ENCODE results near the gene OSBPL1A.

The OSBPL1A gene

DNA sequence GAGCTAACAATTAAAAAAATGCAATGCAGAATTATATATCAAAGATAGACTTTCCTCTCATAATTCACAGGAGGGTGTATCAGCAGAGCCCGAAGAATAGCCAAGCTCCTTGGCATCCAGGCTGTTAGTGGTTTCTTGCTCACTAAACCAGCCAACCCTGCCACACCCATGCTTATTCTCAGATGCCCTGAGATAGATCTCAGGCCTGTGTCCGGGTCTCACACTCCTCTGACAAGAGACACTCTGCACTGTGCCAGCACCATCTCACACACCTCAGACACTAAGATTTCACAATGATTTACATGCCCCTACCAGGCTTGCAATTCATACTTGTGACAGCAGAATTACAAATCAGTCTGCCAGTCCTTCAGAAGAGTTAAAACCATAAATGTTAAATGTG, 64.5 kb downstream of the OSBPL1A start:
- no peak for ATAC-seq

DNA sequence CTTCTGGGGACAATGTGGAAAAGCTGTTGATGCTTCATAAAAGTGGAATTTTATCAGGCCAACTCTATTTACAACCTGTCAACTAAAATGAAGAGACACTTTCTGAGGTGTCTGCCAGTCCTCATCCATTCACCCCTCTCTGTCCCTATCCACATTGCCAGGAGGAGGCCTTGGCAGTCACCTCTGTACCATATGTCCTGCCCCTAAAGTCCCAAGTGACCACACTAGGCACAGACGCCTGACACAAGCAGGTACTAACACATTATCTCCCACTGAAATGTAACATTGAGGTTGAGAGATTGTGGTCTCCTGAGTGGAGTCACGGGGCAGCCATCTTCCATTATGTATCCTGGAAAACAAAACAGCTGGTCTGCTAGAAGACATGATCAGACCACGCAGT, 71.4 kb downstream of the OSBPL1A start:
- ATAC-seq, result no peak

DNA sequence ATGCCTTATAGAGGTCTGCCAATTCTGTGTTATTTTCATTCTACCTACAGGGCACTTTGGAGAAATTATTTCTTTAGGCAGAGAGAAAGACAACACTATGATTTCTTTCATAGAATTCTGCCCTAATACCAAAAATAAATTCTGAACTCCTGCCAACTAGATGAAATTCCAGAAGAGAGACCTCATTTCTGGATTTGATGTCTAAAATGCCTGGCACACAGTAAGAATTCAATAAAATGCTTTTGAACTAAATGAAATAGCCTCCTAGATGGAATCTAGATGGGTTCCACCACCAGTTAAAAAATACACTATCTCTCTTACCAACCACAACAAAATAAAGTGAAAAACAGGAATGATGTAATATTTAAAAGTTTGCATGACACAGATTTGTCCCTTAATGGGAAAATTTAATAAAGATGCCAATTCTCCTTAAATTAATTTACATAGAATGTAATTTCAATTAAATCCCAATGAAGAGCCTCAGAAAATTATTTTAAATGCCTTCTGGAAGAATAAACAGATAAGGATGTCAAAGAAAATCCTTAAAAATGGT, 75.0 kb downstream of the OSBPL1A start:
- ATAC-seq, result no peak

DNA sequence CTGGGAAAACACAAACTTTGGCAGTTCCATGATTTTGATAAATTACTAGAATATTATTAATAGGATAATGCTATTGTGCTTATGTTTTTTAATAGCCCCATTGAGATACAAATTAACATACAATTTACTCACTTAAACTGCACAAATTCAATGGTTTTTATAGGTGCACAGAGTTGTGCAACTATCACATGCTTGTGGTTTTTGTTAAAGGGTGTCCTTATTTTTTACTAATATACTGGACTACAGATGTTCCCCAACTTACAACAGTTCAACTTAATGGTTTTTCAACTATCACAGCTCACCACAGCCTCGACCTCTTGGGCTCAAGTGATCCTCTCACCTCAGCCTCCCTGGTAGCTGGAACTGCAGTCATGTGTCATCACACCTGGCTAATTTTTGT, 76.6 kb downstream of the OSBPL1A start:
- ATAC-seq, result no peak

DNA sequence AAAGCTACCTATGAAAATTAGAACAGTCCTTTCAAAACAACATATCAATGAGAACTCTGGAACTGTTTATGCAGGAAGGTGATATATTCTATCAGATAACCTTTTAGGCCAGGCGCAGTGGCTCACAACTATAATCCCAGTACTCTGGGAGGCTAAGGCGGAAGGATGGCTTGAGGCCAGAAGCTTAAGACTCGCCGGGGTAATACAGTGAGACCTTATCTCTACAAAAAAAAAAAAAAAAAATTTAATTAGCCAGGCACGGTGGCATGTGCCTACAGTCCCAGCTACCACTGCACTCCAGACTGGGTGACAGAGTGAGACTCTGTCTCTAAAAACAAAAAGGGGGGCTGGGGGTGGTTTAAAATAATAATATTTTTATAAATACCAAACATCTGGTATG, 77.9 kb downstream of the OSBPL1A start:
- no peak for ATAC-seq

DNA sequence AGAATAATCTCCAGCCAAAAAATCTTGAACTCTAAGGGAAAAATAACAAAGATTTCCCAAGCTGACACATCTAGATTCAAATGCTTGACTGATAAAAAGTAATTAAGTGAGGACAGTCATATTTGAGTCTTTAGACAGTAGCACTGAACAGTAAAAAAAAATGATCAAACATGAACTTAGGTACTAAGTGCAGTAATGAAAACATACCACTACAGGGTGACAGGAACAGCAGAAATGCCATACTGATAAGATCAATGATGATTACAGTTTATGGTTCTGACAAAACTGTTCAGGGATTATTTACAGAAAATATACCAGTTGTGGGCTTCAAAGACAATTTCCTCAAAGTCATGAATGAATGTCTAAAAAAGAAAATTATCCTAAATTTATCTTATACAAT, 80.3 kb downstream of the OSBPL1A start:
- no peak for ATAC-seq

DNA sequence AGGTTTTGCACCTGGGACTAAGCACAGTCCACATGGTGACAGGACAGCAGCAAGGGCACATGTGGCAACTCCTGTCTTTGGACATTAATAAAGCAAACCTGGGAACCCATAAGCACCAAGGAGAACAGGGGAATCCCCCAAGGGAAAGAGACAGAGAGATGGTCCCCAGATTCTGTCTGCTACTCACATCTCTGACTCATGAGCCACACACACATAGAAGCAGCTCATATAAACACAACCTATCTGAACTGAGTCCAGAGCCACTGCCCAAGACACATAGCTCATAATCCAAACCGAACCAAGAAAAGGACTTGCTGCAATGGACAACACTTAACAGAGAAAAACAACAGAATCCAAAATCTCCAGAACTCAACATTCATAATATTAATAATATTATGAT, 82.5 kb downstream of the OSBPL1A start:
- no peak for ATAC-seq

DNA sequence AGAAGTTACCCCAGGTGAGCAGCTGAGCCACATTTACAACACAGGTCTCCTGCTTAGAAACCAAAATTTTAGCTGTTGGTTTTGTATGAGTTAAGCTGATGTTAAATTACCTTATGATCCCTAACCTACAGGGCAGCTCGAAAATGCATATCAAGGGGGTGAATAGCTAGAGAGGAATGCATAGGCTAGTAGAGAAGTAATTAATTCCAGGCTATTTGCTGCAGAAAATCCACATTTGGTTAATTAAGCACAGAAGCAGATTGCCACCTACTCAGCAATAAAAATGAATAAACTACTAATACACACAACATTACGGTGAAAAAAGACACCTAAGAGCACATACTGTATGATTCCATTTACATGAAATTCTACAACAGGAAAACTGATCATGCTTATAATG, 91.4 kb downstream of the OSBPL1A start:
- no peak for ATAC-seq

DNA sequence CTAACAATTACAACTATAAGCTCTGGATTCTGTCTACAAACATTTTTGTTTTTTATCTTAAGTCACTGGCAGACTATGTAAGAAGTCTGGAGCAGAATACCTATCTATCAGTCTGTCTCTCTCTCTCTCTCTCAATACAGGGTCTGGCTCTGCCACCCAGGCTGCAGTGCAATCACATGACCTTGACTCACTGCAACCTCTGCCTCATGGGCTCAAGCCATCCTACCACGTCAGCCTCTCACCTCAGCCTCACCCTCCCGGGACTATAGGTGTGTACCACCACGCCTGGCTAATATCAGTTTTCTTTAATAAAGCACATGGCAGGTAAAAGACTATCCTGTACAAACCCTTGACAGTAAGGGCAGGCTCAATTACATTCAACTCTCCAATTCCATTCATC, 96.9 kb downstream of the OSBPL1A start:
- ATAC-seq, result no peak

DNA sequence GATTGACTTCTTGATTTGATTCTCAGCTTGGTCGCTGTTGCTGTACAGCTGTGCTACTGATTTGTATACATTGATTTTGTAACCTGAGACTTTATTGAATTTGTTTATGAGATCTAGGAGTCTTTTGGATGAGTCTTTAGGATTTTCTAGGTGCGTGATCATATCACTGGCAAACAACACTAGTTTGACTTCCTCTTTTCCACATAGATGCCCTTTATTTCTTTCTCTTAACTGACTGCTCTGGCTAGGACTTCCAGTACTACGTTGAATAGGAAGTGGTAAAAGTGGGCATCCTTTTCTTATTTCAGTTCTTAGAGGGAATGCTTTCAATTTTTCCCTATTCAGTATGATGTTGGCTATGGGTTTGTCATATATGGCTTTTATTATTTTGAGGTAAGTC, 101.3 kb downstream of the OSBPL1A start:
- no peak for ATAC-seq

DNA sequence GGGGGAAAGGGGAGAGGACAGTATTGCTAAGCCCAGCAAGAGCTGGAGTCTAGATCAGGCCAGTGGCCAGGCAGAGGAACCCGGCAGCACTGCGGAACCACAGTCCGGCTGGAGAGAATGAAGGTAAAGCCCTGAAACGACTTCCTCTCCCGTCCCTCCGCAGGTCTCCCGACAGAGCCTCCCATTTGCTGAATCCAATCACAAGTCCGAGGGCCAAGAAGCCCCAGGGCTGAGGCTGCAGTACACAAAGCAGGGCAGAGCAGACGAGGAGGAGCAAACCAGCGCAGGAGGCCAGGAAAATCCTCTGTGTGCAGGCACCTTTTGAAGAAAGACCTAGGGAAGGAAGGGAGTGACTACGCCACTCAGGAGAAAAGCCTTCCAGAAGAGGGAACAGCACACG, 104.4 kb downstream of the OSBPL1A start:
- ATAC-seq, result no peak

DNA sequence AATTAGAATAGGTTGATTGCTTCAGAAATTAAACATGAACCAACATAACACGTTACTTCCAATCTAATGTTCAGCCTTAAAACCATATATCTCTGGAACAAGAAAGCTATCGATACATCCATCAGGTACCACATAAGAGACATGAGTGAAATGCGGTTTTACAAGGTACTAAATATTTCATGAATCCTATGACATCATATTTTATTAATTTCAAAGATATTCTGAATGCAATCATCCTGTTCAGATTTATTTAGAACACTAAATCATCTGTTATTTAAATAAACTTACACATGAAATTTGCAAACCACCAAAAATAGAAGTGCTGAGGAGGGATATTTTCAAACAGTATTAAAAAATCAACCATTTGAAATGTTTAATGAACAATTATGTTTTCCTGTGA, 119.0 kb downstream of the OSBPL1A start:
- no peak for ATAC-seq

DNA sequence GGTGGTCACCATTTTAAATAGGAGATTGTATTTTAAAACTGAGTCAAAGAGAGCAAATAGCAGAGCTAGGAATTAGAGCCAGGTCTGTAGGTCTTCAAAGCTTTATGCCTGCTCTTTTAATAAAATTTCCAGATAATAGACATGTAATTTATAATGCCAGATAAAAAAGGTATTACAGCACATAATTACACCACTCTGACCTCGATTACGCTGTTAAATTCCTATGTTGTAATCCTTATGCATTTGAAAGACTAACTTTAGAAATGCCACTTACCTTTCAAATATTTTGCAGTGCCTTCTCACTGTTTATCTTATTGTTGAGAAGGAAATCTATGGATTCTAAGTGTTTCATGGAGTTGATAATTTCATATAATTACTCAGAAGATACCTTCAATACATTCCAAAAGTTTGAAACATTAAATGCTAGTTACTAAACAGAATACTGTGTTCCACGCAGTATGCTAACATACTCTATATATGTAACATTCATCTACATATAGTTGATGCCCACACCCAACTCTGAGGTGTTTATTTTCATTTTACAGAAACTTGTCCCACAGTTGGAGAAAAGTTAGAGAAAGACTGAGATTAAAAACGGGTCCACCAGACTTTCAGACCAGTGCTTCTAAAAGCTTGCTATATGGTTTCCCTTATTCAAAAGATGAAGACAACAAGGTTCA, 120.0 kb downstream of the OSBPL1A start:
- no peak for ATAC-seq

DNA sequence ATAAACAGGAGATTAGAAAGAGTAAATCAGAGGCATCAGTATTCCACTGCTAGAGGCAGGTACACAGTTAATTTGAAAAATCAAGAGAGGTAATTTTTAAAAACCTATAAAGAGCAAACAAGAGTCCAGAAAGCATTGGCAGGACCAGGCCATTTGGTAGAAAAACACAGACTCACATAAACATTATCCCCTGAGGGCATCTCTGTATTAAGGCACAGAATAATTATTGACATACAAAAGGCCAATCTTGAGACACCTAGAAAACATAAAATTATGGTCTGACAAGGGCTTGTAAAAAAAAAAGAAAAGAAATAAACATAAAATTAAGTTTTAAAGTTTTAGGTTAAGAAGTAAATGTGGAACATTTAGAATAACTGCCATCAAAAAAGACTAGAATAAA, 120.6 kb downstream of the OSBPL1A start:
- ATAC-seq, result no peak

DNA sequence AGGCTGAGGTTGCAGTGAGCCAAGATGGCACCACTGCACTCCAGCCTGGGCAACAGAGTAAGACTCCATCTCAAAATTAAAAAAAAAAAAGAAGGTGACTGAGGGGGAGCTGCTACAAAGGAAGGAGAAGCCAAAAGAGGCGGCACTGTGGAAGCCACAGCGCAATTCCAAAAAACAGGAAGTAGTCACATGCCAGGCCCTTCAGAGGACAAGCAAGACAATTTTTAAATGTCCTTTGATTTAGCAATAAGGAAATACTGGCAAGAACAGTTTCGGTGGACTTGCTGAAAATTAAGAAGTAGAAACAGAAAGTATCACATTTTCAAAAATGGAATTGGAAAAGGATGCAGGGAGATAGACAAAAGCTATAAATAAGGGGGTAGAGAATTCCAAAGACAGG, 122.8 kb downstream of the OSBPL1A start:
- ATAC-seq, result no peak

DNA sequence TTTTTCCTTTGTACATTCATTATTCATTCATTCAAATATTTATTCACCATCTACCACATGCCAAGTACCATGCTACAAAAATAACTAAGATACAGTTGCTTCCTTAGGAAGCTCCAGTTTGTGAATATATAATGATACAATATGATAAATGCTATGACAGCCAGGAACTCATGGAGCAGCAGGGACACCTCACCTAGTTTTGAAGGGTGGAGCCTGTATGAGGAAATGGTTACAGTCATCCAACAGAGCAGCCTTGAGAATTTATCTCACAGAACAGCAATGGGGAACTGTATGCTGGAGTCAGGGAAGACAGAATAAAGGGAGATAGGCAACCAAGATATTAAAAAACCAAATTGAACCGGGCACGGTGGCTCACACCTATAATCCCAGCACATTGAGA, 124.0 kb downstream of the OSBPL1A start:
- ATAC-seq, result no peak

DNA sequence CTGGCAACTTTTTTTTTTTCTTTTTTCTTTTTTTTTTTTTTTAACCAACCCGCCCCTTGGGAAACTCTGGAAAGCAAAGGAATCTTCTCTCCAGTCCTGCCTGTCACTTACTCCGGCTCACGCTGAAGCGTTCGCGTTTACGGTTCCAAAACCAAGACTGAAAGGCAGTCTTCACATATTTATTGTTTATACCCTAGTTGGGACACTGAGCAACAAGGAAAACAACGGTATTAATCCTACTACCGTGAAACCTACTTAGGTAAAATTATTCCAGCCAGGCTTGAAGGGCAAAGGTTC, 125.4 kb downstream of the OSBPL1A start:
- no peak for ATAC-seq

DNA sequence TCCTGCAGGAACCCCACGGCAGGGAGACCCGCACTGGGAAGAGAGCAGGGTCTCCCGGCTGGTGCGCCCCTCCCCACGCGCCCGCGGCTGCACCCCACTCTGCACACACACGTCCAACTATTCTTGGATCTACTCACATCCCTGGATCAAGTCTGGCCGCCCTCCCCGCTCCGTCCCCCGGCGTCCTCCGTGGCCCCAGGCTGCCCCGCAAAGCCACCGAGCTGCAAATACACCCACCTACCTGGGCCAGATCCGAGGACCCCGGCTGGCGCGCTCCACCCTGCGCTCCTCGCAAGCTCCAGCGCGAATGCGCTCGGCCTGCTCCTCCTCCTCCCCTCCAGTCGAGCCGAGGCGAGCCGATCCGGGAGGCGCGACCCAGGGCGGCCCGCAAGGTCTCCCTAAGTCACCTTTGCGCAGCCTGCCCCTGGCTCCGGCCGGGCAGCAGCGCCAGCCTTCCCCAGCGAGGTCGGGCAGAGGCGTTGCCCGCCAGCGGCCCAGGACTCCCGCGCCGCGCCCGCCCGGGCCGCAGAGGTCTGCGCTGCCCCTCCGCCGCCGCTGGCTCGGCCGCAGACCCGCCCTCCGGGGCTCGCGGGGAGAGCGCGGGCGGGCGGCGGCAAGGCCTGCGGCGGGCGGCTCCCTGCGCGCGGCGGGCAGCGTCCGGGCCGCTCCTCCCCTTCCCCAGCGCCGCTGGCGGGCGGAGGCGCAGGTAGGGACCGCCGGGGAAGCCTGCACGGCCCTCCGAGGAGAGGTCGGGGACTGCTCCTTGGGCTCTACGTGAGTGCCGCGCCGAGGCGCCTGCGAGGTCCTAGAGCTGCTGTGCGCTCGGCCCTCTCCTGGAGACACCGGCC, 126.0 kb downstream of the OSBPL1A start:
- ATAC-seq, result peak in 1 of 2 donors; percentile 45

DNA sequence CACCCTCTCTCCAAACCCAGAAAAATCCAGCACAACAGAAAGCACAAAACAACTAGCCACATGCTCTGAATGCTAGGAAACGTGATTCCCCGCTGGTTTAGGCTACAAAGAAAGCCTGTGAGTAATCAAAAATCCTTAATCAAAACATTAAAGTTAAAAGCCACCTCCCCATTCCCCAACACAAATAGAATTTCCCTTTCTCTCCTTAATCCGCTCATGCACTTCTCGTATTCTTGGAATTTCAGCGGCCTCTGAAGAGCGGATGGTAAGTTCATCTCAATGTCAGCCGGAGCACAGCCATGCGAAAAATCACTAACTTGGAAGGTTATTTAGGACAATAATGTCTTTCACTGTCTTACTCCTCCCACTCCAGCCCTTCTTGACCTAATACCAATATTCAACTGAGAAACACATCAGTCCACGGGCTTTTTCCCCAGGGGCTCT, 126.7 kb downstream of the OSBPL1A start:
- no peak for ATAC-seq

DNA sequence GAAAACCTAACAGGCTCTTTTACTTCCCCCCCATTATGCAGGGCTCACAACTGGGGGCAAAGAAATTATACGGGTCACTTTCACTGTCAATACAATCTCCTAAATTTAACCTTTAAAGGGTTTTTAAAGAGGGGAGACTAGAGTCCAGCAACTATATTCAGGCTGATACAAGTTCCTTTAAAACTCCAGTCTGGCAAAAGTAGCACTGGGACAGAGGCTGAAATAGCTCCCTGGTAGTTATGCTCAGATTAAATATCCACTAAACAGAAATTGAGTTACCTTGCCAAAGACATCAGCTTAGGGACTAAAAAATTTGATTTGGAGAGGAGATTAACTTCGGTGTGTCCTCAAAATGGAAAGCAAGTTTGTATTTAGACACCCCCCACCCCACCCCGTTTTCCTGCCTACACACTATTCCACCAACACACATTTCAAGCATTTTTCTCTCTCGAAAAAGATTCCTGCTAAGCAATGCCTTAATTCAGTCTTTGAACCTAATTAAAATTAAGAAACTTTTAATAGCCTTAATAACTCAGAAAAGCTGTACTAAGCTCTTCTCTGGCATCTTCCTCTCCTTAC, 127.2 kb downstream of the OSBPL1A start:
- no peak for ATAC-seq

DNA sequence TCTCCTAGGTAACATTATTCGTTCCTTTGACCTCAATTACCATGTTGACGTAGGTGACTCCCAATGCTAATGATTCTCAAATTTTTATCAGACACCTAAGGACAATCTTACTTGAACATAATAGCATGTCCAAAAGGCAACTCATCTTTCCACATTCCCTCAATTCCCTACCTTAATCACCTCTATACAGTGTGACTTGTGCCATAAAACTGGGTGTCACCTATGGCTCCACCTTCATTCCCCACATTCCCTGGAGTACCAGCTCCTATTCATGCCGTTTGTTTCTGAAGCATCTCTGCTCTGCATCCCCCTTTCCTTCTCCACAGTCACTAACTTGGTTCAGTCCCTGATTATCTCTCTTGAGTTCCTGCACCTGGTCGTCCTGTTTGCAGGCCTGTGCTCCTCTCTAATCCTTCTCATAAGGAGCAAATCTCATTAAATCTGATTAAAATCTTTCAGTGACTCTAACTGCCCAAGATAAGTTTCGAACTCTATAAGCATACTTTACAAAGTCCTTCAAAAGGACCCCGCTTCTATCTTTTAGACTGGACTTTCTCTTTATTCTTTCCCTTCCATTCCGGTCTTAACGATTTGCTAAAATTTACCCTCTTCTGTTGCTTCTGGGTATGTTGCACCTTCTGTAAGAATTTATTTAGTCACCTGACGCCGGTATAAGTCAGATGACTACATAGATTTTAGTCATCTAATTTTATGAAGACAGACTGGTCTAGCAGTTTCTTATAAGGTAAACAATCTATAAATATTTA, 128.7 kb downstream of the OSBPL1A start:
- ATAC-seq, result no peak

DNA sequence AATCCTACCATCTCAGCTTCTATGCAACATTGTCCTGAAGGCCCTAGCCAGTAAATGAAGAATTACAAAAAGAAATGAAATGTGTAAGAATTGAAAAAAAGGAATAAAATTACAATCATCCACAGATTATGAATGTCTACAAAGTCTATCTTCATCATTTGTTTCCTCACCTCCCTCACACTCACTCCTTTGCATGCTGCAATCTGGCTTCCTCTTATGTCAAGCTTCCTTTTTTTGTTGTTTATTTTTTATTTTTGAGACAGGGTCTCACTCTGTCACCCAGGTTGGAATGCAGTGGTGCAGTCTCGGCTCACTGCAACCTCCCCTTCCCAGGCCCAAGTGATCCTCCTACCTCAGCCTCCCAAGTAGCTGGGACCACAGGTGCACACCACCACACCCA, 129.7 kb downstream of the OSBPL1A start:
- ATAC-seq, result no peak

DNA sequence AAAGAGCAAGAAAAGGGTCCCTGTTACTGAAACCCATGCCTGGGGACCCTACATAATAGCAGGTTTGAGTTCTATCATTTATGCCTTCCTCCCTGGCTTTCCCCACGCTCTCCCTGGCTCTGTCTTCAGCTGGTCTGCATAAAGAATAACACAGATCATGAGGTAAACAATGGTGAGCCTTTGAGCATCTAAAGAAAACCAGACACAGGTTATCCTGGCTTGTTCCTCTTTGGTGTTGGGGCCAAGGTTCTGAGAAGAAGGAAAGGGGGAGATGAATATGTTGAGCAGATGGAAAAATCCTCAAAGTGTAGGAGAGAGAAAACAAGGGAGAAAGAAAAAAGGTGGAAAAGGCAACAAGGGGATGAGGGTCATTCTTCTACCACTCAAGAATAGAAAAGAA, 131.5 kb downstream of the OSBPL1A start:
- ATAC-seq, result no peak

Data from activated CD4-positive, CD25-positive, alpha-beta regulatory T cell treated with anti-CD3 and anti-CD28 coated beads, Interleukin-2, amount 50 U/mL, for 24 hours (primary cell).